ENCODE results near the gene HOXA3.

The HOXA3 gene

DNA sequence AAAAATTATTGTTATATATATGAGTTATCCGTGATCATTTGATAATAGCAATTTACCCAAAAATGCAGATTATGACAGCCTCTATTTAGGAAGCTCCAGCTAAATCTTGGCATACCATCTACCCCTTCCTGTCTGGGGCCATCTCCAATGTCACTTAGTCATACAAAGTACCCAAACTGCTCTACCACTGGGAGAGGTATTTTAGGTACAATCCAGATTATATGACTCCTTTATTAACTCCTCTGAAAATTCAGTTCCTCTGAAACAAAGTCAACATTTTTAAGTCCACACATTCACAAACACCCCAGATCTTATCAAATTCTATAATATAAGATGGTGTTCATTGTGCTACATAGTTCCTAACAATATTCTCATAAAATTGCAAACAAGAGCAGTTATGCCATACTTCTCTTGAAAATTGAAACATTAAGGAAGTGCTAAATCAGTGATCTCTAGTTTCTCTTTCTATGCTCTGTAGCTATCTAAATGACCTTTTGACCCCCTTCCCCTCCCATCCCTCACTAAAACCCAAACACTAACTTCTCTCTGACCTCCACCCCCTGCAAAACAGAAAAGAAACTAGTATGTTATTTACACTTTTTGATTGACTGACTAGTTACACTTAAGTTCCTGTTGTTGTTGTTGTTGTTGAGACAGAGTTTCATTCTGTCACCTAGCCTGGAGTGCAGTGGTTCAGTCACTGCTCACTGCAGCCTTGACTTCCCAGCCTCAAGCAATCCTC, 73.0 kb downstream of the HOXA3 start:
- no peak for DNase-seq

- DNase-seq: no peak
Observed at GRCh38 chr7:27078616-27079233, 73.7 kb downstream of the HOXA3 start.

- DNase-seq: no peak
Observed at GRCh38 chr7:27073076-27073475, 79.3 kb downstream of the HOXA3 start.

DNA sequence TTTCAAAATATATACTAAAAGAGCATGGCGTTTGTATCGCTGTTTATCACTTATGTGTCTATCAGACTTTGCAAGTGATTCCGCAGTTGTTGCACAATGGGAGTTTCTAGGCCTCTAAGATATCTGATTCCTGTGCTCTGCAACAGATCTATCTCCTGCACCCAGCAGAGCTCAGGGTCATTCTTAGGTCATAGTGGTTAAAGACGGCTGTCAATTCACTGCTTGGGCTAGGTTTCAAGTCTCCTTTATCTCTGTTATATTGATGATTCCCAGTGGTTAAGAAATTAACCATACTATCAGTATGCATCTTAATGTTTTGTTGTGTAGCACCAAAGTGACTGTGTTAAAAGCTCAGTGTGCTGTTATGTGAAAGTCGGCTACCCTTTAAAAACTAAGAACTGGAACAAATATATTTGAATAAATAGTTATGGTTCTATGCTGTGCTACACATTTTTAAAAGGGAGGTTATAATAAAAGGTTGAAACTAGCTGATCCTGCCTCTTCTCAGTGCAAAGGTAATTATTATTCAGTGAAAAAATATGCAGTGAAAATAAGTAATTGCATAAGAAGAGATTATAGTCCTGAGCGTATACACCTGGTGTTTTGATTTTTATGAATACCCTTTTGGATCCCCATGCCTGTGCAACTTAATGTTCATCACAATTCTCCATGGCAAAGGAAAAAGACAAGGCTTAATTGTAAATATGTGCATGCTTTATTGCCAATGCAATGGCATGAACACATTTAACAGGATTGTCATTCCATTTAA, 80.6 kb downstream of the HOXA3 start:
- no peak for DNase-seq

GRCh38 chr7:27068259-27068658, 84.1 kb downstream of the HOXA3 start:
- DNase-seq: no peak

DNA sequence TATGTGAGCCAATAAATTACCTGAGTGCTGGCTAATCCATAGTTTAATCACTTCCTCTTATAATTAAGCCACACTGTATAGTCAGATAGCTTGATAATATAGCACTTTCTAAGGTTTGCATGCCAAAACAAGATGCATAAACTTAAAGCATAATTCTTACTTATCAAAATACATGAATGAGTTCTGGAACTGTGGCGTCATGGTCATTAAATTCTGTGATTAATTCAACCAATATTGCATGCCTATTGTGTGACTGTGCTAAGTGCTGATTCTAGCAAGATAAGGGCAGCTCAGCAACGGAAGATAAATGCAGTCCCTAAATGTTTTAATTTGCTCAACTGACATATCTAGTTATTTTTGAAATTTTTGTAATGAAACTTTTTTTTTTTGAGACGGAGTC, 86.2 kb downstream of the HOXA3 start:
- DNase-seq: no peak

GRCh38 chr7:27065709-27066108, 86.7 kb downstream of the HOXA3 start:
- no peak for DNase-seq

DNA sequence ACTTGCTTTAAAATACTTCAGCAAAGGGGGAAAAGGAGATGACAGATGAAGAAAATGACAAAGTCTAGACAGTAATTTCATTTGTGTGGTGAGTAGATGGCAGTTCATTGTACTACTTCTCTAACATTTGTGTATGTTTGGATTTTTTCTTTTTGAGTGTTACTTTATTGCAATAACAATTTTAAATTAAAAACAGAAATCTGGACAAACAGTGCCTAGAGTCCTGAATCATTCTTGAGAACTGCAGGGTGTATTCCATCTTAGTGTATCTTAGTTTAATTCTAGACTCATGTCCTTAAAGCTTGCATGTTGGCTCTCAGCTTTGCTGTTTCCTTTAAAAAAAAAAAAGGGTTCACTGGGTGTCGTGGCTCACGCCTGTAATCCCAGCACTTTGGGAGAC, 87.7 kb downstream of the HOXA3 start:
- DNase-seq: no peak

GRCh38 chr7:27064159-27064558, 88.2 kb downstream of the HOXA3 start:
- DNase-seq: no peak

GRCh38 chr7:27062946-27063345, 89.4 kb downstream of the HOXA3 start:
- no peak for DNase-seq

All from DMS 273 treated with DMSO at 0.1 percent for 48 hours (cell line).